HepG2 (cell line): ENCODE measurements around the gene RTEL1. TPM values are rescaled to one million over a fixed set of nuclear protein-coding genes. Genes with fewer than 3 reads are reported as not detected.
A peak's percentile ranks its signal among the peaks of the same experiment; 100 is the strongest.

ENCODE experiments used
- ATAC-seq: fragments of 200-7000 bp; cut with Tn5 transposase; 3 replicates; pipeline ENCODE4 v1.9.1; 2020; ENCODE audit warnings: mild to moderate bottlenecking, moderate library complexity
- BruUV-seq: library from RNA; stranded (reverse); fragments of 400-500 nt; replicated peaks from 2 replicates; lab custom pipeline; 2021; lab: Mats Ljungman, UMichigan
- CTCF ChIA-PET: fragments of 300-600 bp; formaldehyde crosslinking; extraction: SDS; loops from one replicate; lab custom pipeline; 2021; ENCODE audit warnings: low total read pairs, inconsistent platforms, low intra/inter-chr PET ratio; lab: Yijun Ruan, JAX
- POLR2A ChIA-PET: fragments of 350-600 bp; sonication (Branson Sonifier 250); formaldehyde crosslinking; loops from one replicate; lab custom pipeline; 2020; ENCODE audit warnings: antibody characterized with exemption, inconsistent platforms; lab: Yijun Ruan, JAX
- DNase-seq: peaks from one replicate; pipeline ENCODE4 v3.0.0-alpha.2; 2015; ENCODE audit warnings: low spot score
- FAIRE-seq: peaks from 3 replicates; lab custom pipeline; 2011; peaks lifted over from hg19 to GRCh38; lab: Jason Lieb, UNC
- H2AFZ ChIP-seq: one replicate; pipeline ENCODE4 v1.6.1; 2011; ENCODE audit warnings: low read length, inconsistent platforms
- H3K27ac ChIP-seq: fragments of 300-600 bp; 3 replicates; pipeline ENCODE4 v1.8.0; 2011; ENCODE audit warnings: mixed run types, mild to moderate bottlenecking, mixed read lengths, low read length, inconsistent platforms; ENCODE audit not compliant: insufficient read depth; ENCODE audit errors: extremely low read length
- H3K27me3 ChIP-seq, 2 experiments: fragments of 200-600 bp in 1 of 2; 2 replicates in 1 of 2; 3 replicates in 1 of 2; pipeline versions ENCODE4 v1.6.0 to v1.8.0; 2011; ENCODE audit warnings: low read length in 2 of 2, mild to moderate bottlenecking in 2 of 2, moderate library complexity in 2 of 2, inconsistent platforms in 1 of 2; ENCODE audit not compliant: insufficient read depth in 2 of 2, control insufficient read depth in 1 of 2
- H3K36me3 ChIP-seq, 2 experiments: fragments of 200-600 bp in 1 of 2; replicated peaks in 1 of 2; 2 replicates in 1 of 2; 3 replicates in 1 of 2; pipeline versions ENCODE4 v1.5.1 to v1.8.0; 2011; ENCODE audit warnings: low read length in 2 of 2, inconsistent platforms in 1 of 2; ENCODE audit not compliant: insufficient read depth in 2 of 2, control insufficient read depth in 1 of 2
- H3K4me1 ChIP-seq: 2 replicates; pipeline ENCODE4 v1.5.1; 2012; ENCODE audit warnings: low read length, inconsistent platforms; ENCODE audit not compliant: insufficient read depth
- H3K4me2 ChIP-seq: 2 replicates; pipeline ENCODE4 v1.6.0; 2011; ENCODE audit warnings: low read depth, low read length, inconsistent platforms
- H3K4me3 ChIP-seq, 3 experiments: fragments of 200-600 bp in 1 of 3; sonication (generic), shearing (Covaris generic) in 1 of 3; replicated peaks in 1 of 3; 2 replicates each; pipeline ENCODE4 v1.5.1; 2011 to 2016; ENCODE audit warnings: low read length in 3 of 3, inconsistent platforms in 2 of 3, low read depth in 2 of 3, mild to moderate bottlenecking in 2 of 3, control low read depth in 1 of 3, mixed read lengths in 1 of 3; ENCODE audit not compliant: insufficient read depth in 1 of 3
- H3K79me2 ChIP-seq: one replicate; pipeline ENCODE4 v1.6.1; 2011; ENCODE audit warnings: low read length, inconsistent platforms; ENCODE audit not compliant: insufficient read depth
- H3K9ac ChIP-seq: 2 replicates; pipeline ENCODE4 v1.6.0; 2011; ENCODE audit warnings: mild to moderate bottlenecking, low read depth, low read length, inconsistent platforms; ENCODE audit not compliant: insufficient read depth
- H3K9me3 ChIP-seq: 2 replicates; pipeline ENCODE4 v1.5.1; 2012; ENCODE audit warnings: mild to moderate bottlenecking, low read length
- H4K20me1 ChIP-seq: 2 replicates; pipeline ENCODE4 v1.6.0; 2011; ENCODE audit warnings: inconsistent platforms, mild to moderate bottlenecking, low read length, moderate library complexity; ENCODE audit not compliant: insufficient read depth
- AKAP8 ChIP-seq: sonication (generic); formaldehyde crosslinking; IDR thresholded peaks from 2 replicates; pipeline ENCODE4 v1.5.1; 2020; ENCODE audit warnings: mild to moderate bottlenecking, missing genetic modification reagents
- ATF7-NPFF ChIP-seq: sonication (generic); formaldehyde crosslinking; IDR thresholded peaks from 2 replicates; pipeline ENCODE4 v1.8.1; 2023; ENCODE audit warnings: mild to moderate bottlenecking, low read depth, missing genetic modification reagents, moderate library complexity
- CBX1 ChIP-seq: IDR thresholded peaks from one replicate; pipeline ENCODE4 v1.6.1; 2016; ENCODE audit warnings: antibody characterized with exemption, low read depth
- EZH2 ChIP-seq: conservative IDR thresholded peaks from 2 replicates; pipeline ENCODE4 v1.6.1; 2012; ENCODE audit warnings: mild to moderate bottlenecking, low read depth, low read length, moderate library complexity
- FOXO4 ChIP-seq: sonication (generic); formaldehyde crosslinking; conservative IDR thresholded peaks from 2 replicates; pipeline ENCODE4 v1.8.1; 2023; ENCODE audit warnings: missing genetic modification reagents
- GATAD2A ChIP-seq: IDR thresholded peaks from 2 replicates; pipeline ENCODE4 v1.6.1; 2016
- GMEB1 ChIP-seq: sonication (generic); formaldehyde crosslinking; IDR thresholded peaks from 2 replicates; pipeline ENCODE4 v1.5.1; 2020; ENCODE audit warnings: missing genetic modification reagents, mild to moderate bottlenecking, borderline replicate concordance
- KDM4B ChIP-seq: sonication (generic); formaldehyde crosslinking; IDR thresholded peaks from 2 replicates; pipeline ENCODE4 v1.4.0; 2020; ENCODE audit warnings: missing genetic modification reagents
- NR2C2 ChIP-seq: sonication (generic); formaldehyde crosslinking; IDR thresholded peaks from 2 replicates; pipeline ENCODE4 v1.4.0; 2020; ENCODE audit warnings: missing genetic modification reagents, mild to moderate bottlenecking, moderate library complexity, borderline replicate concordance
- PAF1 ChIP-seq: IDR thresholded peaks from 2 replicates; pipeline ENCODE4 v1.6.1; 2016; ENCODE audit warnings: missing genetic modification reagents, missing compliant biosample characterization
- POLR2AphosphoS5 ChIP-seq: IDR thresholded peaks from 2 replicates; pipeline ENCODE4 v1.6.1; 2012; ENCODE audit warnings: low read depth, low read length
- RBAK ChIP-seq: sonication (generic); formaldehyde crosslinking; IDR thresholded peaks from 2 replicates; pipeline ENCODE4 v1.5.1; 2020; ENCODE audit warnings: mild to moderate bottlenecking, missing genetic modification reagents
- REPIN1 ChIP-seq: sonication (generic); formaldehyde crosslinking; IDR thresholded peaks from 2 replicates; pipeline ENCODE4 v1.8.0; 2022; ENCODE audit warnings: missing genetic modification reagents, low read depth, mild to moderate bottlenecking, borderline replicate concordance
- SETDB1 ChIP-seq: sonication (generic); formaldehyde crosslinking; IDR thresholded peaks from 2 replicates; pipeline ENCODE4 v1.5.1; 2020; ENCODE audit warnings: missing genetic modification reagents, mild to moderate bottlenecking, borderline replicate concordance
- ZBTB42 ChIP-seq: sonication (generic); formaldehyde crosslinking; IDR thresholded peaks from 2 replicates; pipeline ENCODE4 v1.5.0; 2020; ENCODE audit warnings: mild to moderate bottlenecking, missing genetic modification reagents
- ZKSCAN1 ChIP-seq: fragments of 150-350 bp; IDR thresholded peaks from 2 replicates; pipeline ENCODE4 v1.6.1; 2014; ENCODE audit warnings: low read length
- ZNF33B ChIP-seq: sonication (generic); formaldehyde crosslinking; IDR thresholded peaks from 2 replicates; pipeline ENCODE4 v1.5.1; 2020; ENCODE audit warnings: mild to moderate bottlenecking, missing genetic modification reagents
- ZNF761 ChIP-seq: sonication (generic); formaldehyde crosslinking; conservative IDR thresholded peaks from 2 replicates; pipeline ENCODE4 v1.4.0; 2020; ENCODE audit warnings: mild to moderate bottlenecking, missing genetic modification reagents
- ZNF775 ChIP-seq: sonication (generic); formaldehyde crosslinking; IDR thresholded peaks from 2 replicates; pipeline ENCODE4 v1.4.0; 2020; ENCODE audit warnings: missing genetic modification reagents, mild to moderate bottlenecking, moderate library complexity, borderline replicate concordance
- ZSCAN30 ChIP-seq: sonication (generic); formaldehyde crosslinking; IDR thresholded peaks from 2 replicates; pipeline ENCODE4 v1.5.0; 2020; ENCODE audit warnings: mild to moderate bottlenecking, missing genetic modification reagents
- WGBS: methylation state at CpG from one replicate; pipeline ENCODE4 v1.1.6; 2017; ENCODE audit warnings: low lambda C conversion rate; 5-methylcytosine and 5-hydroxymethylcytosine counted together
- in situ Hi-C: cut with HindIII; loops from 2 replicates; pipeline ENCODE4 v1.10.0; 2017; ENCODE audit warnings: low pct_unique_long_range_greater_than_20kb; ENCODE audit not compliant: extremely low pct_ligation_motif_present
- intact Hi-C: fragments of 100-400 bp; cut with micrococcal nuclease; formaldehyde crosslinking; loops from one replicate; pipeline ENCODE4 v1.10.0; 2022; ENCODE audit not compliant: unreplicated experiment
- polyA plus RNA-seq, 8 experiments: library from polyadenylated mRNA; depleted of rRNA in 3 of 8; stranded (reverse) in 7 of 8; unstranded in 1 of 8; fragments of >200 nt; fragmentation: Illumina TruSeq in 4 of 8; extraction: Trizol in 4 of 8; gene quantifications; 2 replicates each; pipeline versions ENCODE4 v1.2.1 to v1.2.3, GENCODE V29; 2011 to 2016; ENCODE audit warnings: low read depth in 4 of 8, missing spikeins in 1 of 8, mixed read lengths in 1 of 8; ENCODE audit not compliant: insufficient read depth in 1 of 8
- total RNA-seq, 5 experiments: library from RNA; depleted of rRNA; stranded (reverse); fragments of >200 nt; fragmentation: Illumina TruSeq; extraction: Trizol; gene quantifications; 2 replicates each; pipeline ENCODE4 v1.2.3, GENCODE V29; 2016; ENCODE audit warnings: low read depth in 1 of 5

Gene RTEL1
- total and polyA plus RNA-seq, 2 of the 13 experiments (the other 11 are each of a cell fraction or from before 2014, with no cell fraction given) = 21.8 to 36.4 TPM

- TF ChIP-seq ZNF775 (CRISPR knock-in tag) (0 out of 2 replicates have a peak, but pooled peaks have one; percentile 57), ZNF761 (0 out of 2 replicates have a peak, but pooled peaks have one; percentile 44), REPIN1 (CRISPR knock-in tag) (0 out of 2 replicates have a peak, but pooled peaks have one; percentile 20), ZKSCAN1 (no peak), ZNF33B (CRISPR knock-in tag) (peak; percentile 65; the same call in 1 of the 2 replicates), RBAK (CRISPR knock-in tag) (no peak), EZH2 (no peak), NR2C2 (0 out of 2 replicates have a peak, but pooled peaks have one; percentile 24)
- TF ChIP-seq, all 625 proteins: peak for 70
These were observed 39.3 kb downstream of the RTEL1 start (continued) for GRCh38 chr20:63697357-63697867.

- H4K20me1 ChIP-seq = peaks cover 4% of the 10 kb centered on the region; the same call in 1 of the 2 replicates
- H3K9me3 ChIP-seq = no peaks in the 10 kb centered on the region
- H3K27ac ChIP-seq = no peak overlapping the region
- ATAC-seq = no peak; the same call in 2 of the 3 replicates
- H3K36me3 ChIP-seq = peaks cover 4% of the 10 kb centered on the region in 2 experiments; a peak in 4 of 5 replicates
- H3K4me2 ChIP-seq = no peak overlapping the region
- intact Hi-C loops (no loop called here), in situ Hi-C loops (no loop called here)
- ChIA-PET POLR2A (interaction anchor here (0.7 to 2.0 kb wide), 4 partner anchors 10 to 43 kb away, joined by 3 to 11 read pairs (median 4); partner anchors contain the start of genes ARFRP1, RTEL1 and ZGPAT), CTCF (no interaction called here)
- no peak for DNase-seq
- peaks cover 21% of the 10 kb centered on the region for H3K4me1 ChIP-seq
- H3K79me2 ChIP-seq = no peaks in the 10 kb centered on the region
- H3K9ac ChIP-seq = no peak overlapping the region
- WGBS = 94% methylated on average over 40 of the region's 40 CpGs
- BruUV-seq = no TSS peak
- FAIRE-seq = no peak
- no peak overlapping the region for H3K4me3 ChIP-seq
- H3K27me3 ChIP-seq = no peaks in the 10 kb centered on the region
- H2AFZ ChIP-seq = no peak overlapping the region
- TF ChIP-seq FOXO4 (0 out of 2 replicates have a peak, but pooled peaks have one; percentile 78), ZBTB42 (CRISPR knock-in tag) (no peak), KDM4B (CRISPR knock-in tag) (no peak), ZSCAN30 (CRISPR knock-in tag) (no peak), POLR2AphosphoS5 (peak; percentile 32; the same call in 1 of the 2 replicates), GMEB1 (CRISPR knock-in tag) (0 out of 2 replicates have a peak, but pooled peaks have one; percentile 10), SETDB1 (no peak), GATAD2A (CRISPR knock-in tag) (no peak), PAF1 (CRISPR knock-in tag) (no peak), ATF7-NPFF (CRISPR knock-in tag) (0 out of 2 replicates have a peak, but pooled peaks have one; percentile 2), CBX1 (no peak), AKAP8 (peak; percentile 13; the same call in 1 of the 2 replicates)
These were observed 39.9 kb downstream of the RTEL1 start for GRCh38 chr20:63697868-63698545.
